LHCN-M2 (cell line): ENCODE measurements around the gene TRAPPC12. TPM values are rescaled to one million over a fixed set of nuclear protein-coding genes. Genes with fewer than 3 reads are reported as not detected.
"Not testable (repeated sequence)": the region's sequence is repeated elsewhere in the genome, so short reads cannot be mapped to it uniquely, and the experiment has no call there.

Experiments
- DNase-seq: peaks from one replicate; pipeline ENCODE4 v3.0.0-alpha.2; 2012; ENCODE audit warnings: low read depth
- polyA plus RNA-seq: library from polyadenylated mRNA; unstranded; fragments of >200 nt; gene quantifications from one replicate; pipeline ENCODE4 v1.2.1, GENCODE V29; 2012; ENCODE audit warnings: missing spikeins
- total RNA-seq: library from RNA; depleted of rRNA; stranded (reverse); fragments of >200 nt; gene quantifications from 2 replicates; pipeline ENCODE4 v1.2.3, GENCODE V29; 2014; rRNA removed

The TRAPPC12 gene
- 48.6 and 64.6 TPM in 2 replicates for total RNA-seq
- 58.2 TPM for polyA plus RNA-seq

DNA sequence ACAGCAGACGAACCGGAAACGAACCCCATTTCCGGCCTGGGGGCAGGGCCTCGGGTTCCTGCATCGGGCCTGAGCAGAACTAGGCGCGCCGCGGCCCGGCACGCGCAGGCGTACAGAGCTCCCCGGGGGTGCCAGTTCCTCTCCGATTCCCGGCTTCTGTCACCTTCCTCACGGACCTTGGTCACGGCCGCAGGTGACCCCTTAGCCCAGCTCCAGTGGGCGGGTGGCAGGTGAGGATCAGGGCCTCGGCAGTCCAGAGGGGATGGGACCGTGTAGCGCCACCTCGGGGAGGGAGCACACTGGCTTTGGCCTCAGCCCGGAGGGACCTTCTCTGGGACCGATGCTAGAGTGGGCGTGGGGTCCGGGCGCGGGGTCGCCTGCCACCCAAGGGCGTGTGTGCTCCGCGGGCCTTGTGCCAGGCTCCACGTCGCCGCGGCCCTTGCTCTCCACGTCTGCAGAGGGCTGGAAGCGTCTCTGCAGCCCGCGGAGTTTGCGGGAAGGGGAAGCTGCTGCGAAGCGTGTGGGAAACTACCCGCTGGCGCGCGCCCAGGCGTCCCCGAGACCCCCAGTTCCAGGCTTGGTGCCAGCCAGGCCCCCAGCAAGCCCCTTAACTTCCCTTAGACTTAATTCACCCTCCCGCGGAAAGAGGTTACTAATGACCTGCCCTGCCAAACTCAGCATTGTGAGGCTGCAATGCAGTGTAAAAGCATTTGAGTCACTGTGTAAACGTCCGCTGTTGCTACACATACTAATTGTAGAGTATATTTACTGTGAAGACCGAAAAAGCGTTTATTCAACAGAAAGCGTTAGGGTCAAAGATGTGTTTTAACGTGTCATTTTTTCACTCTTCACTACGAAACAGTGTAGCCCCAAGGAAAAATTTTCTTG lies at the start of gene TRAPPC12:
Gene TRAPPC12 (plus strand): TSS at position 48 of the 888 bp plus-strand sequence. CDS start 7,930 bp downstream, outside the sequence.
- peak; percentile 81 for DNase-seq

DNA sequence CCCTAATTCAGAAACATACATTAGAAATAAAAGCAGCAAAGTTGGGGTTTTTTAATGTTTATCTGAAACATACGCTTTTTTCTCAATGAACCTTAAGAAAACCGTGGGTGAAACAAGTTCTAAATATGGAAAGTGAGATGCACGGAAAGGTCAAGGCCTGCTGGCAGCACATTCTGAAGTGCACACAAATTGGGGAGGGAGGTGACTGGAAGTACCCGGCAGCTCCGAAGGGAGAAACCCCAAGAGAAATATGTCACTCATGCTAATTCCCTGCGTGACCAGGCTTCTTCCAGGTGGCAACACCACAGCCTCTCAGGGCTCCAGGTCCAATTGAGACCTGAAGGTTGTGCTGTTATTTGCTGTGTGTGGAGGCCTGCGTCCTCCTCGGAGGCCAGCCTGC lies 47.4 kb upstream of the TRAPPC12 start:
- no peak for DNase-seq

DNA sequence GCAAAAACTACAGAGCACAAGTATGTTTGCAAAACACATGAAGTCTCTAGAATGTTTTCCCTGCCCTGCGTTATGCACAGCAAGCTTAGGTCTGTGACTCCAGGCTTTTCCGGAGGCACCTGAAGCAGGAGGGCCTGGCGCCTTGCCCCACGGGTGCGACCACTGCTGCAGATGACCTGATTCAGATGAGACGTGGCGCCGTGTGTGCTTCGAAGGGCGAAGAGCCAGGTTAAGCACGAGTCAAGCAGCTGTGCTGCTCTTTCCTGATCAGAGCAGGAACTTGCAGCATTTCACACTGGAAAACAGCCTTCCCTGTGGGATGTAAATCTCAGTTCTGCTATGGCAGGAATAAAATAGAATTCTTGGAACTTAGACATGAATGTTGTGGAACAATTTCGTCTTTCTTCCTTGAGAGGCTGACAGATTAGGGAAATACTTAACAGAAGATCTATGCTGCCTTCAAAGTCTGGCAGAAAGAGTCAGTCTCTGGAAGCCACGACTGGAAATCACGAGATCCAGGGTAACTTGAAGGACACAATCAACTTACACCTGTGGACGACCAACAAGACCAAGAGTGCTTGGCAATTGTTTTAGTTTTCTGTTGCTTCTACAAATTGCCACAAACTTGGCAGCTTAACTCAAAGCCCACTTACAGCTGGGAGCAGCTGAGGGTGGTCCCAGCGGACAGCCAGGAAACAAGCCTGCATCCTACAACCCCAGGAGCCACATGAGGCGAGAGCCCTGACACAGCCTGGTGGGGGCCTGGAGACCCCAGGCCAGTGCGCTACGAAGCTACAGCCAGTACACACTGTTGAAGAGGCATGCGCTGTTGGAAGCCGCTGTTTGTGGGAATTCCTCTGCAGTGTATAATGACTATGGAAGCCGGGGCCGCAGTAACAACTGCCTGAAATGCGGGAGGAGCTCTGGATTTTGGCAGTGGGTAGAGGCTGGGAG lies 44.8 kb upstream of the TRAPPC12 start:
- DNase-seq: no peak

DNA sequence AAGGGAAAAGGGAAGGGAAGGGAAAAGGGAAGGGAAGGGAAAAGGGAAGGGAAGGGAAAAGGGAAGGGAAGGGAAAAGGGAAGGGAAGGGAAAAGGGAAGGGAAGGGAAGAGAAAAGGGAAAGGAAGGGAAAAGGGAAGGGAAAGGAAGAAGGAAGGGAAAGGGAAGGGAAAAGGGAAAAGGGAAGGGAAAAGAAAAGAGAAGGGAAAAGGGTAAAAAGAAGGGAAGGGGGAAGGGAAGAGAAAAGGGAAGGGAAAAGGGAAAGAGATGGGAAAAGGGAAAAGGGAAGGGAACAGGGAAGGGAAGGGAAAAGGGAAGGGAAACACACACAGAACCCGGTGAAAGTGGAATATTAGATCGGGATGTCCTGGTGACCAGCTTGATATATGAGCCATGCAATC lies 42.6 kb upstream of the TRAPPC12 start:
- DNase-seq: no peak

DNA sequence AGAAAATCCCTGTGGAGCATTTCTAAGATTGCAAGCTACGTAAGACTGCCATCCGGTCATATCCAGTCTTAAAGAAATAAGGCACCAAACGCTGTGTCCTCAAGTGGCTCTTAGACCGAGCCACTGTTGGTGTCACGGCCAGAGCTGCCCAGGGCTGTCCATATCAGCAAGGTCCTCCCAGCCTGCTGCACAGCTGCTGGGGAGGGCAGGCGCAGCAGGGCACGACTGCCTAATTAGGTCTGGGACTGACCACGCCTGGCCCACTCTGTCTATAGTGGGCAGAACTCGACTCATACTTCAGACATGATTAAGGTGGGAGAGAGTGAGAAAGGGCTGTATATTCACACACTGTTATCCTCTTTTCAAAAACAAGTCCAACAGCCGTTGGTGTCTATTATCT lies 41.2 kb upstream of the TRAPPC12 start:
- DNase-seq: no peak

DNA sequence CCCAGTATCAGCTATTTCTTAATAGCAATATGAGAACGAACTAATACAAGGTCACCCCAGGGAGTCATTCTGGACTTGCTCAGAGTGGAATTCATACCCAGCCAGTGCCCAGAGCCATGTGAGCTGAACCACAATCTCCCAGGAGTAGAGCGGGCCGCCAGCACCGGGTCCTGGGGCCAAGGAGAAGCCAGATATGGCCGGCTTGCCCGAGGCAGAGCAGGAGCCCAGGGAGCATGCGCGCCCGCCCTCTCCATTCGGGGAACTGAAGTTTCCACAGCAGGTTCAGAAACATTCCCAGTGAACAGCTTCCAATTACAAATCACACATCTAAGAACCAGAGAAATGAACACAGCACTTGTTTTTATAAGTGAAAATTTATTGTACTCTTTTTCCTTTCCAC lies 39.4 kb upstream of the TRAPPC12 start:
- DNase-seq: no peak

DNA sequence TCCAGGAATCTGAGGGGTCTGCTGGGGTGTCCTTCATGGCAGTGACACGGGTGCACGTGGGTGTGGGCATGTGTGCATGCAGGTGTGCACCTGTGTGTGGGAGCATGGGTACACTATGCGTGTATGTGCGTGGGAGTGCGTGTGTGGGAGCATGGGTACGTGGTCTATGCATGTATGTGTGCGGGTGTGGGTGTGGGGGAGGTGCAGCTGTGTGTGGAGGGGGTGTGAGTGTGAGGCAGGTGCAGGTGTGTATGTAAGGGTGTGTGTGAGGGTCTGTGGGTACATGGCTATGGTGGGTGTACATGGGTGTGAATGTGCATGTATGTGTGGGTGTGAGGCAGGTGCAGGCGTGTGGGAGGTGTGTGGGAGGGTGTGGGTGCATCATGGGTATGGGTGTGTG lies 38.2 kb upstream of the TRAPPC12 start:
- DNase-seq: no peak

DNA sequence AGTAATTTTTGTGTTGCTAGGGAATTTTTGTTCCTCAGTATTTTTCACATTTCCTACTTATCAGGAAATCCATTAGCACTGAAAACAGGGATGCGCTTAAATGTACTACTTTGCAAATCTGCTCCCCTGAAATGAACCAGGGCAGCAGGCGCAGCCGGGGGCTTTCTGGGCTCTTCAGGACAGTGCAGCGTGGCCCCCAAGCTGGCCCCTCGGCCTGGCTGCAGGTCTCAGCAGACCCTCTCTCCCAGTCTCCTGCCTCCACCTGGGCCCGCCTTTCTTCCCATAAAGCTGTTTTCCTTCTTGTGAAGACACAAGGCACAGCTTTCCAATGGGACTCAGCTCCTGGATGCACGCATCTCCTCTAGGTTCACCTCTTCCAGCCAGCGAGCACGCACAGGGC lies 37.2 kb upstream of the TRAPPC12 start:
- no peak for DNase-seq

DNA sequence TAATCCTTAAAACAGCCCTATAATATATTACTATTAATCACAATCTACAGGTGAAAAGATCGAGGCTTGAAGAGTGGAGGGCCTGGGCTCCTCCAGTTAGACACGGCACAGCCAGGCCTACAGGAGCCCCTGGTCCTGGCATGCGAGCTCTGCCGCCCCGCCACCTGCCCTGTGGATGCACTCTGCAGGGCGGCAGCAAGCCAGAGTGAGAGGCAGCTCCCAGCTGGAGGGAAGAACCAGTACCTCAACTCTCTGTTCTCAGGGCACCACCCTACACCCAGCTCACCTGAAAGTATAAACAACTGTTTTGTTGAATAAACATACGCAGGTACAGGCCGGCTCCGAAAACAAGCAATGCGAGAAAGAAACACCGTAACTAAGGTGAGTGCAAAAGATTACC lies 36.5 kb upstream of the TRAPPC12 start:
- DNase-seq: no peak

DNA sequence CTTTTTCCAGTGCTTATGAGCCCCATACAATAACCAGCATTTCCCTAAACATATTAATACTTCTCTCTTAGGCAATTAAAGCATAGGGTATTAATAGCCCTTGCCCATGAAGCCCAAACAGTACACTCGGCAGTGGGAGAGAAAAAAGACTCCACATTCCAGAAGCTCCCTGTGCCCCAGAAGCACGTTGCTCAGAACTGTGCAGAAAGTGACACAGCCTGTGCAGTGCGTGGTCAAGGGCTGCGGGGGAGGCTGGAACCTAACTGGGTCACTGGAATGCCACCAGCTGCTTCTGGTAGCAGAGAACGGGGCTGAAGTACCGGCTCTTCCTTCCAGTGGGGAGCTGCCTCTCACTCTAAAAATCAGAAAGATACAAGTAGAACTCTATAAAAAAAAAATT lies 34.6 kb upstream of the TRAPPC12 start:
- no peak for DNase-seq

DNA sequence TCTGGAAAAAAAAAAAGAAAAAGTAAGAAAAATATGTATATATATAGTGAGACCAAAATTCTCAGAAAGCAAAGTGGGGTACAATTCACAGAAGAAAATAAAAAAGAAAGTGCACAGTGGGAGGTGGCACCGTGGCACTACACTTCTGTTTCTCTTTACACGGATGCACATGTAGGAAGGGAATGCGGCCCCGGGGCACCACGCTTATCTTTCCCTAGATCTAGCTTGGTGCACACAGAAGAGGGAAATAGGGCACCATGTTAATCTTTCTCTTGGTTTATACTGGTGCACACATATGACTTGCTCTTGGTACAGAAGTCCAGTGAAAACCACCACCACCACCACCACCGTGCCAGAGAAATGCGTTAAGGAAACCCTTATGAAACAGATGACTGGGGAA lies 33.9 kb upstream of the TRAPPC12 start:
- no peak for DNase-seq

DNA sequence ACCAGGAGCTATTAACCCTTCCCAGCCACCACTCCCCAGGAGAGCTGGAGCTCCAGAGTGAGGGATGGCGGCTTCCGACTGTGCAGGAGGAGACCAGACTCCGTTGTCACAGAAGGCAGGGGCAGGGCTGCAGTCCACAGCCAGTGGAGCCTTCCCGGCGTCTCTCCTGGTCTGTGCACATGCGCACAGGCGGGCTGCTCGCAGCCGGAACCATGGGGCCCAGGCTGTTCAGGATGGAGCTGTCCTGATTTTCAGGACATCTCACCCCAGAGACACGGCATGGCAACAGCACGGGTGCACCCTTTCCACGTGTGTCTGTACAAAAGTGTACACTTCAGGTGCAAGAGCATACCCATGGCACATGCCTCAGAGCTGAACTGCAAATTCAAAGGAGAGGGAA lies 30.7 kb upstream of the TRAPPC12 start:
- DNase-seq: no peak

DNA sequence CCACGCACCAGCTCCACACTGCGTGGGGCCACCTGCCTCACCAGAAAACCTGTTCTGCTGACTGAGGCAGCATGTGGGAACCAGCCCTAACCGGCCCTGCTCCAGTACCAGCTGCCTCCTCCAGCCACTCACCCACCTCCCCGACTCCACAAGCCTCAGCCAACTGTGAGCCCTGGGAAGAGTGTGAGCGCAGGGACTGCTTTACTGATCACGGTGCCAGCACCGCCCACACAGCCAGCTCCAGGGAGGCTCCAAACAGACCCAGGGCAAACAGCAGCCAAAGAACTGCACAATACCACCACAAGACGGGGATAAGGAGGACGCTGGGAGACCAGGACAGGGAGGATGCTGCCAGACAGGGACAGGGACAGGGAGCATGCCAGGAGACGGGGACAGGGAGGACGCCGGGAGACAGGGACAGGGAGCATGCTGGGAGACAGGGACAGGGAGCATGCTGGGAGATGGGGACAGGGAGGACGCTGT lies 30.2 kb upstream of the TRAPPC12 start:
- no peak for DNase-seq

DNA sequence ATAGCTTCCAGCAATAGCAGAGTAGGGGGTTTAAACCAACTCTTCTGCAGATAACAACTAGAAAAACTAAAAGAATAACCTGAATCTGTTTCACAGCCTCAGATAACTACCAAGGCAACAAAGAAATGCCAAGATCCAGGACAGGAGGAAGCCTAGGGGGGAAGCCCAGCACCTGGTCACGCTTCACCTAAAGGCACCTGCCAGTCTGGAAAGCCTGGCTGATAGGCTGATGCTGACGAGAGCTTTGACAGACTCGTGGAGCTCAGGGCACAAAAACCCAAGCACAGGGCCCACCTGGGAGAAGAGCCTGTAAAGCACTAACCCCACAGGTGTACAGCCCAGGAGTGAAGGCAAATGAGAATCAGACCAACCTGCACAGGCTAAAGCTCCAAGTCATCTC lies 24.5 kb upstream of the TRAPPC12 start:
- DNase-seq: no peak

DNA sequence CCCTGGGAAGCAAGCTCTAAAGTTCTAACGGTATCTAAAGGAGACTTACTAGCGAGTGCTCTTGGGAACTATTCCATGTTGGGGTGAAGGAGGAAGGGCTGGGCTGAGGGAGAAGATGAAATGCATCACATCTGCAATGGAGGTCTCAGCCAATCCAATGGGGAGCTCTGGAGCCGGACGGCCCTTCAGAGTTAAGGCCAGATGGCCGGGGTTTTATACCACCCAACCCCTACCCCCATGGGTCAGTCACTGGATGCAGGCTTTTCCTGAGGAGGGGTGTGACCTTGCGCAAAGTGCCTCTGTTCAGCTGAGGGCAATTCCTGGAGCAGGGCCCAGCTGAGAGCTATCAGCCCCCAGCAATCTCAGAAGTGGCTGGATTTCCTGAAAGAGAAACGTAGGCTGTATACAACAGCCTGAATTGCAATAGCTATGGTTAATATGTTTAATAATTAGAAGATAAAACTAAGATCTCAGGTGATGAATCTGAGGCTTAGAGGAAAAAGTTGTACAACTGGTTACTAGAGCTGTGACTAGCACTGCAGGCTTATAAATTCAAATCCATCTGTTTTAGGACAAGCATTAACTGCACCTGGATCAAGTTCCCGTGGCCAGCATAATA lies 23.4 kb upstream of the TRAPPC12 start:
- DNase-seq: no peak

DNA sequence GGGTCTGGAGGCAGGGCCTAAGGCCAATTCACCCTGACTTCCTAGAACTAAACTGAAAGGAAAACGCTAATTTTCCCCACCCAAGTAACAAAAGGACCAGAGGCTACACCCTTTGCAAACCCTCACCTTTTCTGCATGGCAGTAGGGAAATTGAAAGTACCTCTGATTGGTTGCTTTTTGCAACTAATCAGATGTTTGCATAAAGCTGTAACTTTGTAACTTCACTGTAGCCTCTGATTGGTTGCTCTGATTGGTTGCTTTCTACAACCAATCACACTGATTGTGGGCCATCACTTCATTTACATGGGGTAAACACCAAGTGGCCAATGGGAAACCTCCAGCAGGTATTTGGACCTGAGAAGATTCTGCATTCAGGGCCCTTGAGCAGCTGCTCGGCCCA lies 22.7 kb upstream of the TRAPPC12 start:
- no peak for DNase-seq

DNA sequence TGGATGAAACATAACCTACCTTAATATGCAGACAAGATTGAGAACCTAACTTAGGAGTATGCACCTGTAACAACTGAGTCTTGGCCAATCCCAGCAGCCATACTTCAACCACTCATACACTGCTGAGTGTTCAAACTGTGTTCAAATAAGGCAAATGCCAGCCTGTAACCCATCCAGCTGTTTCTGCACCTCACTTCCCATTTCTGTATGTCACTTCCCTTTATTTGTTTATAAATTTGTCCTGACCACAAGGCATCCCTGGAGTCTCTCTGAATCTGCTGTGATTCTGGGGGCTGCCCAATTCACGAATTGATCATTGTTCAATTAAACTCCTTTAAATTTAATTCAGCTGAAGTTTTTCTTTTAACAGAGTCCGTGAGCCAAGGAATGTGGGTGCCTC lies 22.0 kb upstream of the TRAPPC12 start:
- DNase-seq: not testable (repeated sequence)

DNA sequence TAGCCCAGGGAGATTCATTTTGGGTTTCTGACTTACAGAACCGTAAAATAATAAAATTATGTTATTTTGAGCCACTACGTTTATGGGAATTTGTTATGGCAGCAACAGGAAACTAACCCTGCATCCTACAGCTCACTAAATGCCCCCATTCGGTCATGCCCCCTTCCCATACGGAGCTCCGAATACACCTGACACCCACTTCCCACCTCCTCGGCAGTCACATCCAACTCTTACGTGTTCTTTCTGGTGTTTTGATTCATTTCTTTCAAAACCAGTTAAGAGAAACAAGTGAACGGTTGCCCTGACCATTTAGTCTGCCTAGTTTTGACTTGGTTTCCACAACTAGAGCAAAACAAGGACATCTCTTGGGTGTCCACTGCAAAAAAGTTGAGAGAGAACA lies 21.6 kb upstream of the TRAPPC12 start:
- no peak for DNase-seq

DNA sequence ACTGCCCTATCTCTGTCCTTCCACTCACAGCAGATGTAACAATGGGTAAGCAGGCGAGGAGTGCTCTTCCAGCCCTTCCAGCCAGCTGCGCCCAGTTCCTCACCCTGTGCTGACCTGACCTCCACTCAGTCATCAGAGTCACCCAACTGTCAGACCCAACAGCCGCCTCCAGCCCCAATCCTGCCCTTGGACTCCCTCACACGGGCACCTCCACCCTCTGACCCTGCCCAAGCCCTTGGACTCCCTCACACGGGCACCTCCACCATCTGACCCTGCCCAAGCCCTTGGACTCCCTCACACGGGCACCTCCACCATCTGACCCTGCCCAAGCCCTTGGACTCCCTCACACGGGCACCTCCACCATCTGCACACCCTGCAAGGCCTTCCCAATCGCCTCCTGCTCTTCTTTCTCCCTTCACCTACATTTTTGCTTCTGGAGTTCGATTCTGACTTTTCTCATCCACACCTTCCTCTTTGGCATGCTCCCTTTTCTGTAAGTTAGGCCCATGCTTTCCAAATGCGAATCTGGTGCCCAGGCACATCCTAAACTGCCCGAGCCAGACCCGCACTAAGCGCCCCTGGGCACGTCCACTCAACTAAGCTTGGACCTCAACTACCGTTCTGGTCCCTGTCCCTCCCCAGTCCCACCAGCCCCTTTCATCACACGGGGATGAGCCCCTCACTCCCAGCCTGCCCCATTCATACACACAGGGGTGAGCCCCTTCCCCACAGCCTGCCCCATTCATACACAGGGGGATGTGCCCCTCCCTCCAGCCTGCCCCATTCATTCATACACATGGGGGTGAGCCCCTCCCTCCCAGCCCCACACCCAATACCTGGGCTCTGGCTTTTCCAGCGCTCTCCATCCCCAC lies 17.7 kb upstream of the TRAPPC12 start:
- no peak for DNase-seq

DNA sequence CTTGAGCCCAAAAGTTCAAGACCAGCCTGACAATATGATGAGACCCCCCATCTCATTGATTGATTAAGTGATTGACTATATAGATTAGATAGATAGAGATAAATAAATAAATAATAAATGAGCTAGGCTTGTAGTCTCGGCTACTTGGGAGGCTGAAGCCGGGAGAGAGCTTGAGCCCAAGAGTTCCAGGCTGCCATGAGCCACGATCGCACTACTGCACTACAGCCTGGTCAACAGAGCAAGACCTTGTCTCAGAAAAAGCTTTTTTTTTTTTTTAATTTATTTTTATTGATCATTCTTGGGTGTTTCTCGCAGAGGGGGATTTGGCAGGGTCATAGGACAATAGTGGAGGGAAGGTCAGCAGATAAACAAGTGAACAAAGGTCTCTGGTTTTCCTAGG lies 14.3 kb upstream of the TRAPPC12 start:
- DNase-seq: no peak

DNA sequence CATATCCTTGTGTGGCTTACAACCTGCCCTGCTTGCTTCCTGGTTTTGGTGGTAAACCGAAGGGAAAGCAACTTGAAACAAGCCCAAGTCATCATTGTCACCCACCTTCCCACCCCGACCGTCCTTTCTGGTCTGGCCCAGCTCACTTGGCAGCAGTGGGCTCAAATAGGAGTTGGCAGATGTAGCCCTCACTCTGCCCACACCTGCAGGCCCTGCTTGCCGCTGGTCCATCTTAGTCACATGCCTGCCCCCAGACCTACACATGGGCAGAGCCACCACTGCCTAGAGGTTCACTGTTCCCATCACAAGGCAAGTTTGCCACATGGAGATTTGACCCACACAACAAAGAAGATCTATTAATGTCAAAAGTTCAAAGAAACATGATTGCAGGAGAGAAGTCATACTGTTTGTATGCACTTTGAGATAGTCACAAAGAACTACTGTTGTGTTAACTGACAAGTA lies 11.2 kb upstream of the TRAPPC12 start:
- no peak for DNase-seq
